HepG2 (cell line): ENCODE data around the gene ITIH1. TPM values are rescaled to one million over a fixed set of nuclear protein-coding genes. Genes with fewer than 3 reads are reported as not detected.

Experiments used
- DNMT1 ChIP-seq: sonication (generic); formaldehyde crosslinking; IDR thresholded peaks from 2 replicates; pipeline ENCODE4 v1.5.1; 2020; ENCODE audit warnings: mild to moderate bottlenecking, missing genetic modification reagents
- ETV6 ChIP-seq: sonication (generic); formaldehyde crosslinking; conservative IDR thresholded peaks from 2 replicates; pipeline ENCODE4 v1.4.0; 2020; ENCODE audit warnings: missing genetic modification reagents
- HNRNPK ChIP-seq: fragments of 200-400 bp; formaldehyde crosslinking; IDR thresholded peaks from 2 replicates; pipeline ENCODE4 v1.6.1; 2018; ENCODE audit warnings: low read length, low read depth, moderate library complexity, mild to moderate bottlenecking; ENCODE audit not compliant: poor library complexity, severe bottlenecking
- KLF13 ChIP-seq: sonication (generic); formaldehyde crosslinking; IDR thresholded peaks from 2 replicates; pipeline ENCODE4 v1.4.0; 2020; ENCODE audit warnings: mild to moderate bottlenecking, missing genetic modification reagents
- MIXL1 ChIP-seq: IDR thresholded peaks from 2 replicates; pipeline ENCODE4 v1.6.1; 2016
- RARG ChIP-seq: sonication (generic); formaldehyde crosslinking; IDR thresholded peaks from 2 replicates; pipeline ENCODE4 v1.4.0; 2020; ENCODE audit warnings: low read depth, mild to moderate bottlenecking, missing genetic modification reagents
- SAFB2 ChIP-seq: sonication (generic); formaldehyde crosslinking; IDR thresholded peaks from 2 replicates; pipeline ENCODE4 v1.5.1; 2020; ENCODE audit warnings: missing genetic modification reagents, low read depth, mild to moderate bottlenecking, borderline replicate concordance
- SETDB1 ChIP-seq: sonication (generic); formaldehyde crosslinking; IDR thresholded peaks from 2 replicates; pipeline ENCODE4 v1.5.1; 2020; ENCODE audit warnings: missing genetic modification reagents, mild to moderate bottlenecking, borderline replicate concordance
- ZBTB42 ChIP-seq: sonication (generic); formaldehyde crosslinking; IDR thresholded peaks from 2 replicates; pipeline ENCODE4 v1.5.0; 2020; ENCODE audit warnings: mild to moderate bottlenecking, missing genetic modification reagents
- ZNF124 ChIP-seq: sonication (generic); formaldehyde crosslinking; IDR thresholded peaks from 2 replicates; pipeline ENCODE4 v1.4.0; 2020; ENCODE audit warnings: missing genetic modification reagents
- ZNF501 ChIP-seq: sonication (generic); formaldehyde crosslinking; IDR thresholded peaks from 2 replicates; pipeline ENCODE4 v1.5.1; 2020; ENCODE audit warnings: mild to moderate bottlenecking, moderate library complexity, missing genetic modification reagents
- ZNF556 ChIP-seq: sonication (generic); formaldehyde crosslinking; IDR thresholded peaks from 2 replicates; pipeline ENCODE4 v1.4.0; 2020; ENCODE audit warnings: mild to moderate bottlenecking, missing genetic modification reagents, borderline replicate concordance
- ZNF558 ChIP-seq: sonication (generic); formaldehyde crosslinking; IDR thresholded peaks from 2 replicates; pipeline ENCODE4 v1.9.0; 2022; ENCODE audit warnings: mild to moderate bottlenecking, missing genetic modification reagents, borderline replicate concordance
- ZNF589 ChIP-seq: sonication (generic); formaldehyde crosslinking; conservative IDR thresholded peaks from 2 replicates; pipeline ENCODE4 v1.8.0; 2022; ENCODE audit warnings: mild to moderate bottlenecking, moderate library complexity, missing genetic modification reagents
- ZNF605 ChIP-seq: sonication (generic); formaldehyde crosslinking; IDR thresholded peaks from 2 replicates; pipeline ENCODE4 v1.8.0; 2022; ENCODE audit warnings: mild to moderate bottlenecking, missing genetic modification reagents
- ZNF768 ChIP-seq: sonication (generic); formaldehyde crosslinking; IDR thresholded peaks from 2 replicates; pipeline ENCODE4 v1.4.0; 2020; ENCODE audit warnings: missing genetic modification reagents
- ZNF792 ChIP-seq: IDR thresholded peaks from 2 replicates; pipeline ENCODE4 v1.6.1; 2016
- ZSCAN20 ChIP-seq: sonication (generic); formaldehyde crosslinking; IDR thresholded peaks from 2 replicates; pipeline ENCODE4 v1.4.0; 2020; ENCODE audit warnings: missing genetic modification reagents, mild to moderate bottlenecking, borderline replicate concordance
- polyA plus RNA-seq, 8 experiments: library from polyadenylated mRNA; depleted of rRNA in 3 of 8; stranded (reverse) in 7 of 8; unstranded in 1 of 8; fragments of >200 nt; fragmentation: Illumina TruSeq in 4 of 8; extraction: Trizol in 4 of 8; gene quantifications; 2 replicates each; pipeline versions ENCODE4 v1.2.1 to v1.2.3, GENCODE V29; 2011 to 2016; ENCODE audit warnings: low read depth in 4 of 8, missing spikeins in 1 of 8, mixed read lengths in 1 of 8; ENCODE audit not compliant: insufficient read depth in 1 of 8
- total RNA-seq, 5 experiments: library from RNA; depleted of rRNA; stranded (reverse); fragments of >200 nt; fragmentation: Illumina TruSeq; extraction: Trizol; gene quantifications; 2 replicates each; pipeline ENCODE4 v1.2.3, GENCODE V29; 2016; ENCODE audit warnings: low read depth in 1 of 5
- TF ChIP-seq, protein P1 (sequence below): sonication (generic); formaldehyde crosslinking; IDR thresholded peaks from 2 replicates; pipeline ENCODE4 v1.9.0; 2022; ENCODE audit warnings: missing genetic modification reagents, mild to moderate bottlenecking, borderline replicate concordance
- TF ChIP-seq, protein P2 (sequence below): sonication (generic); formaldehyde crosslinking; conservative IDR thresholded peaks from 2 replicates; pipeline ENCODE4 v1.4.0; 2020; ENCODE audit warnings: mild to moderate bottlenecking, missing genetic modification reagents, moderate library complexity
- TF ChIP-seq, protein P3 (sequence below): sonication (generic); formaldehyde crosslinking; IDR thresholded peaks from 2 replicates; pipeline ENCODE4 v1.5.0; 2020; ENCODE audit warnings: mild to moderate bottlenecking, missing genetic modification reagents, borderline replicate concordance

The ITIH1 gene
- total and polyA plus RNA-seq, 2 of the 13 experiments (the other 11 are each of a cell fraction or from before 2014, with no cell fraction given): 12.3 to 19.6 TPM

DNA sequence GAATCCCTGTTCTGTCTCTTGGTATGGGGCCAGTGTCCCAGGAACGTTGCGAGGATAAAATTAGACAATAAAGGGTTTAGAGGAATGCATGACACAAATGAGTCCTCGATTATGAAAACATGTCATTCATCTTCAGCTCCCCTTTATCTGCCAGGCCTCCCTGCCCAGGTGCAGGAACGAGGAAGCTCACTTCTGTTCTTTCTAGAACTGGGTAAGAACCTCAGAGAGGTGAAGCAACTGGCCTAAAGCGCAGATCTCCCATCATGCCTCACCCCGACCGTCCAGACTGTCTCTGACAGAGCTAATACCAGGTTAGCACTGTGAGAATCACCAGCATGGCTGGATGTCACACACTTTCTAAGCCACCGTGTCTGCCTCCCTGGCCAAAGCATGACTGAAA, 1.5 kb upstream of the ITIH1 start (continued):
- TF ChIP-seq HNRNPK: no peak
- TF ChIP-seq MIXL1 (CRISPR knock-in tag): no peak
- no peak for TF ChIP-seq ZNF556 (CRISPR knock-in tag)
- no peak for TF ChIP-seq SAFB2
- TF ChIP-seq RARG: no peak
- no peak for TF ChIP-seq DNMT1 (CRISPR knock-in tag)
- peak; percentile 54; the same call in 1 of the 2 replicates for TF ChIP-seq ZNF605 (CRISPR knock-in tag)
- no peak for TF ChIP-seq ZNF558 (CRISPR knock-in tag)
- TF ChIP-seq ZNF124 (CRISPR knock-in tag): no peak
- no peak for TF ChIP-seq ZBTB42 (CRISPR knock-in tag)
- TF ChIP-seq, protein P1, sequence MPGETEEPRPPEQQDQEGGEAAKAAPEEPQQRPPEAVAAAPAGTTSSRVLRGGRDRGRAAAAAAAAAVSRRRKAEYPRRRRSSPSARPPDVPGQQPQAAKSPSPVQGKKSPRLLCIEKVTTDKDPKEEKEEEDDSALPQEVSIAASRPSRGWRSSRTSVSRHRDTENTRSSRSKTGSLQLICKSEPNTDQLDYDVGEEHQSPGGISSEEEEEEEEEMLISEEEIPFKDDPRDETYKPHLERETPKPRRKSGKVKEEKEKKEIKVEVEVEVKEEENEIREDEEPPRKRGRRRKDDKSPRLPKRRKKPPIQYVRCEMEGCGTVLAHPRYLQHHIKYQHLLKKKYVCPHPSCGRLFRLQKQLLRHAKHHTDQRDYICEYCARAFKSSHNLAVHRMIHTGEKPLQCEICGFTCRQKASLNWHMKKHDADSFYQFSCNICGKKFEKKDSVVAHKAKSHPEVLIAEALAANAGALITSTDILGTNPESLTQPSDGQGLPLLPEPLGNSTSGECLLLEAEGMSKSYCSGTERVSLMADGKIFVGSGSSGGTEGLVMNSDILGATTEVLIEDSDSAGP (CRISPR knock-in tag): 0 out of 2 replicates have a peak, but pooled peaks have one; percentile 20
- TF ChIP-seq, protein P2, sequence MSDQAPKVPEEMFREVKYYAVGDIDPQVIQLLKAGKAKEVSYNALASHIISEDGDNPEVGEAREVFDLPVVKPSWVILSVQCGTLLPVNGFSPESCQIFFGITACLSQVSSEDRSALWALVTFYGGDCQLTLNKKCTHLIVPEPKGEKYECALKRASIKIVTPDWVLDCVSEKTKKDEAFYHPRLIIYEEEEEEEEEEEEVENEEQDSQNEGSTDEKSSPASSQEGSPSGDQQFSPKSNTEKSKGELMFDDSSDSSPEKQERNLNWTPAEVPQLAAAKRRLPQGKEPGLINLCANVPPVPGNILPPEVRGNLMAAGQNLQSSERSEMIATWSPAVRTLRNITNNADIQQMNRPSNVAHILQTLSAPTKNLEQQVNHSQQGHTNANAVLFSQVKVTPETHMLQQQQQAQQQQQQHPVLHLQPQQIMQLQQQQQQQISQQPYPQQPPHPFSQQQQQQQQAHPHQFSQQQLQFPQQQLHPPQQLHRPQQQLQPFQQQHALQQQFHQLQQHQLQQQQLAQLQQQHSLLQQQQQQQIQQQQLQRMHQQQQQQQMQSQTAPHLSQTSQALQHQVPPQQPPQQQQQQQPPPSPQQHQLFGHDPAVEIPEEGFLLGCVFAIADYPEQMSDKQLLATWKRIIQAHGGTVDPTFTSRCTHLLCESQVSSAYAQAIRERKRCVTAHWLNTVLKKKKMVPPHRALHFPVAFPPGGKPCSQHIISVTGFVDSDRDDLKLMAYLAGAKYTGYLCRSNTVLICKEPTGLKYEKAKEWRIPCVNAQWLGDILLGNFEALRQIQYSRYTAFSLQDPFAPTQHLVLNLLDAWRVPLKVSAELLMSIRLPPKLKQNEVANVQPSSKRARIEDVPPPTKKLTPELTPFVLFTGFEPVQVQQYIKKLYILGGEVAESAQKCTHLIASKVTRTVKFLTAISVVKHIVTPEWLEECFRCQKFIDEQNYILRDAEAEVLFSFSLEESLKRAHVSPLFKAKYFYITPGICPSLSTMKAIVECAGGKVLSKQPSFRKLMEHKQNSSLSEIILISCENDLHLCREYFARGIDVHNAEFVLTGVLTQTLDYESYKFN: no peak
- TF ChIP-seq ZNF768 (CRISPR knock-in tag): peak; percentile 70; the same call in 1 of the 2 replicates
- TF ChIP-seq SETDB1 (CRISPR knock-in tag): no peak
- TF ChIP-seq, protein P3, sequence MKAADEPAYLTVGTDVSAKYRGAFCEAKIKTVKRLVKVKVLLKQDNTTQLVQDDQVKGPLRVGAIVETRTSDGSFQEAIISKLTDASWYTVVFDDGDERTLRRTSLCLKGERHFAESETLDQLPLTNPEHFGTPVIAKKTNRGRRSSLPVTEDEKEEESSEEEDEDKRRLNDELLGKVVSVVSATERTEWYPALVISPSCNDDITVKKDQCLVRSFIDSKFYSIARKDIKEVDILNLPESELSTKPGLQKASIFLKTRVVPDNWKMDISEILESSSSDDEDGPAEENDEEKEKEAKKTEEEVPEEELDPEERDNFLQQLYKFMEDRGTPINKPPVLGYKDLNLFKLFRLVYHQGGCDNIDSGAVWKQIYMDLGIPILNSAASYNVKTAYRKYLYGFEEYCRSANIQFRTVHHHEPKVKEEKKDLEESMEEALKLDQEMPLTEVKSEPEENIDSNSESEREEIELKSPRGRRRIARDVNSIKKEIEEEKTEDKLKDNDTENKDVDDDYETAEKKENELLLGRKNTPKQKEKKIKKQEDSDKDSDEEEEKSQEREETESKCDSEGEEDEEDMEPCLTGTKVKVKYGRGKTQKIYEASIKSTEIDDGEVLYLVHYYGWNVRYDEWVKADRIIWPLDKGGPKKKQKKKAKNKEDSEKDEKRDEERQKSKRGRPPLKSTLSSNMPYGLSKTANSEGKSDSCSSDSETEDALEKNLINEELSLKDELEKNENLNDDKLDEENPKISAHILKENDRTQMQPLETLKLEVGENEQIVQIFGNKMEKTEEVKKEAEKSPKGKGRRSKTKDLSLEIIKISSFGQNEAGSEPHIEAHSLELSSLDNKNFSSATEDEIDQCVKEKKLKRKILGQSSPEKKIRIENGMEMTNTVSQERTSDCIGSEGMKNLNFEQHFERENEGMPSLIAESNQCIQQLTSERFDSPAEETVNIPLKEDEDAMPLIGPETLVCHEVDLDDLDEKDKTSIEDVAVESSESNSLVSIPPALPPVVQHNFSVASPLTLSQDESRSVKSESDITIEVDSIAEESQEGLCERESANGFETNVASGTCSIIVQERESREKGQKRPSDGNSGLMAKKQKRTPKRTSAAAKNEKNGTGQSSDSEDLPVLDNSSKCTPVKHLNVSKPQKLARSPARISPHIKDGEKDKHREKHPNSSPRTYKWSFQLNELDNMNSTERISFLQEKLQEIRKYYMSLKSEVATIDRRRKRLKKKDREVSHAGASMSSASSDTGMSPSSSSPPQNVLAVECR: no peak
- TF ChIP-seq ZNF792 (CRISPR knock-in tag): no peak
- TF ChIP-seq ZNF501 (CRISPR knock-in tag): 0 out of 2 replicates have a peak, but pooled peaks have one; percentile 12
- TF ChIP-seq KLF13: no peak
- TF ChIP-seq ZSCAN20 (CRISPR knock-in tag): no peak
- TF ChIP-seq ETV6: no peak
- no peak for TF ChIP-seq ZNF589 (CRISPR knock-in tag)
